Fibroblast of lung (primary cell): Measurements from ENCODE around the gene AMN. TPM values are rescaled to one million over a fixed set of nuclear protein-coding genes. Genes with fewer than 3 reads are reported as not detected.

Experiments used
- DNase-seq, 2 donors: peaks; one replicate each; pipeline versions ENCODE4 v3.0.0 to v3.0.0-alpha.2; 2010; ENCODE audit warnings: low read depth in 2 of 2
- H2AFZ ChIP-seq: 2 replicates; pipeline ENCODE4 v1.5.1; 2012; ENCODE audit warnings: low read length, control low read depth, inconsistent platforms
- H3K27ac ChIP-seq: 2 replicates; pipeline ENCODE4 v1.5.1; 2011; ENCODE audit warnings: low read length, control low read depth; ENCODE audit not compliant: insufficient read depth
- H3K27me3 ChIP-seq: 2 replicates; pipeline ENCODE4 v1.5.1; 2011; ENCODE audit warnings: mild to moderate bottlenecking, low read length; ENCODE audit not compliant: control insufficient read depth, insufficient read depth
- H3K36me3 ChIP-seq: 2 replicates; pipeline ENCODE4 v1.5.1; 2011; ENCODE audit warnings: low read length; ENCODE audit not compliant: control insufficient read depth, insufficient read depth
- H3K4me1 ChIP-seq: 2 replicates; pipeline ENCODE4 v1.5.1; 2011; ENCODE audit warnings: low read length; ENCODE audit not compliant: control insufficient read depth, insufficient read depth; ENCODE audit errors: extremely low read depth
- H3K4me2 ChIP-seq: 2 replicates; pipeline ENCODE4 v1.5.1; 2011; ENCODE audit warnings: low read length, control low read depth; ENCODE audit not compliant: insufficient read depth; ENCODE audit errors: extremely low read depth
- H3K4me3 ChIP-seq, 4 experiments: fragments of 200-600 bp in 1 of 4; sonication (generic) in 1 of 4; replicated peaks in 1 of 4; 2 replicates each; pipeline ENCODE4 v1.5.1; 2011 to 2016; ENCODE audit warnings: low read length in 4 of 4, low read depth in 3 of 4, mild to moderate bottlenecking in 3 of 4, control low read depth in 2 of 4, inconsistent platforms in 1 of 4, mixed read lengths in 1 of 4; ENCODE audit not compliant: insufficient read depth in 1 of 4; ENCODE audit errors: control extremely low read depth in 1 of 4
- H3K79me2 ChIP-seq: 2 replicates; pipeline ENCODE4 v1.5.1; 2012; ENCODE audit warnings: mild to moderate bottlenecking, low read length, inconsistent platforms; ENCODE audit not compliant: control insufficient read depth, insufficient read depth
- H3K9ac ChIP-seq: 2 replicates; pipeline ENCODE4 v1.5.1; 2011; ENCODE audit warnings: mild to moderate bottlenecking, low read length, control low read depth; ENCODE audit not compliant: insufficient read depth
- H3K9me3 ChIP-seq: 2 replicates; pipeline ENCODE4 v1.5.1; 2012; ENCODE audit warnings: low read depth, low read length; ENCODE audit not compliant: control insufficient read depth, insufficient read depth
- H4K20me1 ChIP-seq: 2 replicates; pipeline ENCODE4 v1.5.1; 2011; ENCODE audit warnings: low read length; ENCODE audit not compliant: control insufficient read depth, insufficient read depth; ENCODE audit errors: extremely low read depth
- EZH2 ChIP-seq: IDR thresholded peaks from 2 replicates; pipeline ENCODE4 v1.5.1; 2012; ENCODE audit warnings: low read length, control low read depth, mild to moderate bottlenecking; ENCODE audit errors: missing control alignments
- polyA plus RNA-seq, 2 donors: library from polyadenylated mRNA; depleted of rRNA in 1 of 2; stranded (reverse) in 1 of 2; unstranded in 1 of 2; fragments of >200 nt; gene quantifications; 2 replicates each; pipeline ENCODE4 v1.2.1, GENCODE V29; 2011 to 2012; ENCODE audit warnings: missing spikeins in 1 of 2
- total RNA-seq: library from RNA; depleted of rRNA; stranded (reverse); fragments of >200 nt; gene quantifications from 2 replicates; pipeline ENCODE4 v1.2.1, GENCODE V29; 2014
- TF ChIP-seq, protein P1 (sequence below), 2 donors: IDR thresholded peaks in 1 of 2; conservative IDR thresholded peaks in 1 of 2; 1 replicate in 1 of 2; 2 replicates in 1 of 2; pipeline ENCODE4 v1.5.1; 2011 to 2012; ENCODE audit warnings: low read length in 2 of 2, control low read depth in 1 of 2, inconsistent platforms in 1 of 2, low read depth in 1 of 2, mild to moderate bottlenecking in 1 of 2

AMN gene
- total and polyA plus RNA-seq, 2 donors (not counting 1 experiment from before 2014, with no cell fraction given) = under 0.01 TPM; not detected in 1

- Histone ChIP-seq H4K20me1 (no peaks in the 10 kb centered on the region), H2AFZ (no peak overlapping the region), H3K9me3 (no peaks in the 10 kb centered on the region), H3K79me2 (no peaks in the 10 kb centered on the region), H3K4me1 (no peaks in the 10 kb centered on the region), H3K4me2 (no peak overlapping the region), H3K27ac (no peak overlapping the region), H3K4me3 (no peak overlapping the region), H3K9ac (no peak overlapping the region), H3K27me3 (no peaks in the 10 kb centered on the region), H3K36me3 (no peaks in the 10 kb centered on the region)
- DNase-seq = no peak
- TF ChIP-seq EZH2 = no peak
- TF ChIP-seq, protein P1, sequence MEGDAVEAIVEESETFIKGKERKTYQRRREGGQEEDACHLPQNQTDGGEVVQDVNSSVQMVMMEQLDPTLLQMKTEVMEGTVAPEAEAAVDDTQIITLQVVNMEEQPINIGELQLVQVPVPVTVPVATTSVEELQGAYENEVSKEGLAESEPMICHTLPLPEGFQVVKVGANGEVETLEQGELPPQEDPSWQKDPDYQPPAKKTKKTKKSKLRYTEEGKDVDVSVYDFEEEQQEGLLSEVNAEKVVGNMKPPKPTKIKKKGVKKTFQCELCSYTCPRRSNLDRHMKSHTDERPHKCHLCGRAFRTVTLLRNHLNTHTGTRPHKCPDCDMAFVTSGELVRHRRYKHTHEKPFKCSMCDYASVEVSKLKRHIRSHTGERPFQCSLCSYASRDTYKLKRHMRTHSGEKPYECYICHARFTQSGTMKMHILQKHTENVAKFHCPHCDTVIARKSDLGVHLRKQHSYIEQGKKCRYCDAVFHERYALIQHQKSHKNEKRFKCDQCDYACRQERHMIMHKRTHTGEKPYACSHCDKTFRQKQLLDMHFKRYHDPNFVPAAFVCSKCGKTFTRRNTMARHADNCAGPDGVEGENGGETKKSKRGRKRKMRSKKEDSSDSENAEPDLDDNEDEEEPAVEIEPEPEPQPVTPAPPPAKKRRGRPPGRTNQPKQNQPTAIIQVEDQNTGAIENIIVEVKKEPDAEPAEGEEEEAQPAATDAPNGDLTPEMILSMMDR (conservative IDR thresholded peaks at IDR 0.05 in 1 of 2, IDR thresholded peaks at IDR 0.05 in 1 of 2; ENCODE audit: low read depth in 1 of 2, low read length in 2 of 2) = no peak
Measured at GRCh38 chr14:102914474-102915291, 7.8 kb upstream of the AMN start.

- no peak for DNase-seq
- H3K4me2 ChIP-seq = no peak overlapping the region
- H3K4me1 ChIP-seq = no peaks in the 10 kb centered on the region
- H3K4me3 ChIP-seq = no peak overlapping the region
- no peak overlapping the region for H3K9ac ChIP-seq
- no peaks in the 10 kb centered on the region for H4K20me1 ChIP-seq
- no peak for TF ChIP-seq EZH2
- TF ChIP-seq, protein P1 (conservative IDR thresholded peaks at IDR 0.05 in 1 of 2, IDR thresholded peaks at IDR 0.05 in 1 of 2; ENCODE audit: low read depth in 1 of 2, low read length in 2 of 2) = no peak
- H3K27me3 ChIP-seq = no peaks in the 10 kb centered on the region
- no peaks in the 10 kb centered on the region for H3K36me3 ChIP-seq
- H3K9me3 ChIP-seq = no peaks in the 10 kb centered on the region
- H3K79me2 ChIP-seq = no peaks in the 10 kb centered on the region
- H2AFZ ChIP-seq = no peak overlapping the region
- no peak overlapping the region for H3K27ac ChIP-seq
Measured at GRCh38 chr14:102915292-102916110, 7.0 kb upstream of the AMN start.

DNA sequence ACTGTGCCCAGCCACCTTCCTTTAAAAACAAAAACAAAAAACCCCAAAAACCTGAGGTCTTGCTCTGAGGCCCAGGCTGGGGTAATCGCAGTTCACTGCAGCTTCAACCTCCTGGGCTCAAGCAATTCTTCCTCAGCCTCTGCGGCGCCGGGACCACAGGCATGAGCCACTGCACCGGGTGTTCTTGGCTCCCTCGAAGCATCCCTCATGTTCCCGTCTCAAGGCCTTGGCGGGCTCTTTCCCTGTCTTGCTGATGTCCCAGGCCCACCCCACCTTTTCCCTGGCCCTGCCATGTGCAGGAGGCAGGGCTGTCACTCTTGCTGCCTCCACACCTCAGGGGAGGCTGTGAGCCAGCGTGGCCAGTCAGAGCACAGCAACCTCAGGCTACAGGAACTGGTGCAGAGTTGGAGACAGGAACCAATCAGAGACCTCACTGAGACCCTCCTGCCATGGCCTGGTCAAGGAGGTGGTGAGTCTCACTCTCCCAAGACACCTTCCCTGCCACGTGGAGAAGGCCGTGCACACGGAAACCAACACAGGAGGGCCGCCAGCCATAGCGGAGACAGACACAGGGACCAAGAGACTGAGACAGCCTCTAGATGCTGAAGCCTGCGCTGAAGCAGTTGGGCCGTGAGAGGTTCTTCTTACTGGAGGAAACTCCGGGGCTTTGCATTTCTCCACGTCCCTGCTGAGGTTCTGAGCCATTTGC, 6.0 kb upstream of the AMN start:
- no peaks in the 10 kb centered on the region for H3K79me2 ChIP-seq
- no peak overlapping the region for H3K4me2 ChIP-seq
- TF ChIP-seq, protein P1 (conservative IDR thresholded peaks at IDR 0.05 in 1 of 2, IDR thresholded peaks at IDR 0.05 in 1 of 2; ENCODE audit: low read depth in 1 of 2, low read length in 2 of 2) = no peak
- TF ChIP-seq EZH2 = no peak
- no peak overlapping the region for H3K4me3 ChIP-seq
- H3K27ac ChIP-seq = no peak overlapping the region
- H3K36me3 ChIP-seq = no peaks in the 10 kb centered on the region
- no peaks in the 10 kb centered on the region for H3K9me3 ChIP-seq
- peaks cover 5% of the 10 kb centered on the region for H3K27me3 ChIP-seq
- no peaks in the 10 kb centered on the region for H3K4me1 ChIP-seq
- DNase-seq = no peak
- H3K9ac ChIP-seq = no peak overlapping the region
- H4K20me1 ChIP-seq = no peaks in the 10 kb centered on the region
- no peak overlapping the region for H2AFZ ChIP-seq
